Dendritic cell treated with granulocyte-macrophage colony-stimulating factor and Interleukin-4, amounts not matched to agents 40 ng/mL and 50 ng/mL, for 4 days (primary cell): ENCODE results near the gene ZNRD2.

ENCODE experiments used
- H3K27ac Mint-ChIP-seq: one replicate; pipeline ENCODE4 v1.8.0; 2022; ENCODE audit warnings: mild to moderate bottlenecking, mixed read lengths
- H3K27me3 Mint-ChIP-seq: one replicate; pipeline ENCODE4 v1.8.0; 2022; ENCODE audit warnings: mild to moderate bottlenecking, mixed read lengths
- H3K36me3 Mint-ChIP-seq: one replicate; pipeline ENCODE4 v1.8.0; 2022; ENCODE audit warnings: low read depth, mixed read lengths
- H3K4me1 Mint-ChIP-seq: one replicate; pipeline ENCODE4 v1.8.0; 2022; ENCODE audit warnings: low read depth, mixed read lengths
- H3K4me3 Mint-ChIP-seq: one replicate; pipeline ENCODE4 v1.8.0; 2022; ENCODE audit warnings: mild to moderate bottlenecking, moderate library complexity, mixed read lengths
- H3K9me3 Mint-ChIP-seq: one replicate; pipeline ENCODE4 v1.8.0; 2022; ENCODE audit warnings: mixed read lengths
- intact Hi-C: fragments of 100-400 bp; cut with micrococcal nuclease; formaldehyde crosslinking; loops from one replicate; pipeline ENCODE4 v1.15.0; 2022

ZNRD2 gene

GRCh38 chr11:65616575-65617001, 46.3 kb downstream of the ZNRD2 start:
- intact Hi-C loops: no loop called here
- H3K27me3 Mint-ChIP-seq: no peaks in the 10 kb centered on the region
- H3K36me3 Mint-ChIP-seq: peaks cover 93% of the 10 kb centered on the region
- peak overlapping the region; percentile 91 for H3K4me3 Mint-ChIP-seq
- H3K4me1 Mint-ChIP-seq: peaks cover 42% of the 10 kb centered on the region
- H3K9me3 Mint-ChIP-seq: no peaks in the 10 kb centered on the region
- H3K27ac Mint-ChIP-seq: peak overlapping the region; percentile 95

GRCh38 chr11:65617136-65617850, 47.0 kb downstream of the ZNRD2 start:
- Mint-ChIP-seq H3K27ac (peak overlapping the region; percentile 95), H3K36me3 (peaks cover 93% of the 10 kb centered on the region)
- intact Hi-C loops: no loop called here

GRCh38 chr11:65617990-65618751, 47.9 kb downstream of the ZNRD2 start:
- H3K4me1 Mint-ChIP-seq: peaks cover 26% of the 10 kb centered on the region
- peaks cover 93% of the 10 kb centered on the region for H3K36me3 Mint-ChIP-seq
- H3K4me3 Mint-ChIP-seq: no peak overlapping the region
- H3K9me3 Mint-ChIP-seq: no peaks in the 10 kb centered on the region
- H3K27ac Mint-ChIP-seq: no peak overlapping the region
- intact Hi-C loops: no loop called here
- H3K27me3 Mint-ChIP-seq: no peaks in the 10 kb centered on the region

More at GRCh38 chr11:65617136-65617850, 47.0 kb downstream of the ZNRD2 start:
- peak overlapping the region; percentile 91 for H3K4me3 Mint-ChIP-seq
- no peaks in the 10 kb centered on the region for H3K9me3 Mint-ChIP-seq
- peaks cover 35% of the 10 kb centered on the region for H3K4me1 Mint-ChIP-seq
- H3K27me3 Mint-ChIP-seq: no peaks in the 10 kb centered on the region

- Mint-ChIP-seq H3K27ac (no peak overlapping the region), H3K4me1 (peaks cover 23% of the 10 kb centered on the region), H3K36me3 (peaks cover 93% of the 10 kb centered on the region), H3K27me3 (no peaks in the 10 kb centered on the region), H3K9me3 (no peaks in the 10 kb centered on the region), H3K4me3 (no peak overlapping the region)
- intact Hi-C loops: no loop called here
Measured at GRCh38 chr11:65618763-65619162, 48.5 kb downstream of the ZNRD2 start.

GRCh38 chr11:65619281-65619928, 49.1 kb downstream of the ZNRD2 start:
- Mint-ChIP-seq H3K4me3 (no peak overlapping the region), H3K27me3 (no peaks in the 10 kb centered on the region), H3K27ac (no peak overlapping the region), H3K9me3 (no peaks in the 10 kb centered on the region), H3K4me1 (peaks cover 23% of the 10 kb centered on the region), H3K36me3 (peaks cover 93% of the 10 kb centered on the region)
- intact Hi-C loops: no loop called here

- Mint-ChIP-seq H3K36me3 (peaks cover 97% of the 10 kb centered on the region), H3K27me3 (no peaks in the 10 kb centered on the region), H3K4me1 (peaks cover 24% of the 10 kb centered on the region), H3K4me3 (no peak overlapping the region), H3K9me3 (no peaks in the 10 kb centered on the region), H3K27ac (no peak overlapping the region)
- intact Hi-C loops: no loop called here
Measured at GRCh38 chr11:65620666-65621065, 50.4 kb downstream of the ZNRD2 start.

- Mint-ChIP-seq H3K9me3 (no peaks in the 10 kb centered on the region), H3K27ac (no peak overlapping the region), H3K4me3 (no peak overlapping the region), H3K36me3 (peaks cover 100% of the 10 kb centered on the region), H3K4me1 (peaks cover 28% of the 10 kb centered on the region), H3K27me3 (no peaks in the 10 kb centered on the region)
- intact Hi-C loops: no loop called here
Measured at GRCh38 chr11:65621460-65621859, 51.2 kb downstream of the ZNRD2 start.
